ENCODE results near the gene MYH6. TPM values are rescaled to one million over a fixed set of nuclear protein-coding genes. Genes with fewer than 3 reads are reported as not detected.

Gene MYH6
- polyA plus RNA-seq, 1 donor from 2014 or later: not detected

DNA sequence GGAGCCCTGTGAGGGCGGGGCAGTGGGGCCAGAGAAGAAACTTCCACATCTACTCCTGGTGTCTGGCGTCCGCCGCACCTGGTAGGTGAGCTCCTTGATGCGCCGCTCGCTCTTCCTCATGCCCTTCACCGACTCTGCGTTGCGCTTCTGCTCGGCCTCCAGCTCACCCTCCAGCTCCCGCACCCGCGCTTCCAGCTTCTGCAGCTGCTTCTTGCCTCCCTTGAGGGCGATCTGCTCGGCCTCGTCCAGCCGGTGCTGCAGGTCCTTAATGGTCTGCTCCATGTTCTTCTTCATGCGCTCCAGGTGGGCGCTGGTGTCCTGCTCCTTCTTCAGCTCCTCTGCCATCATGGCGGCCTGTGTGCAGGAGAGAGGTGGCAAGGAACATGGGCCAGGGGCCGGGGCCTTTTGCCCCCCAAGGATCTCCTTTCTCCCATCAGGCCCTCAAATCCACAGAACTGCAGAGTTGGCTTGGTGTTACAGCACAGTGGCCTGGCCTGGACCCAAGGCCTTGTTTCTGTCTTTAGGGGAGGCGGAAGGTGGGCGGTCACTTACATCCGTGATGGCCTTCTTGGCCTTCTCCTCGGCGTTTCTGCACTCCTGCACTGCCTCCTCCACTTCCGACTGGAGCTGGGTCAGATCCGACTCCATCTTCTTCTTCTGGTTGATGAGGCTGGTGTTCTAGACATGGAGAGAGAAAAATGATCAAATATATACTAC, 23.6 kb downstream of the MYH6 start:
- Mint-ChIP-seq H3K9me3 (no peaks in the 10 kb centered on the region), H3K27me3 (peaks cover 27% of the 10 kb centered on the region), H3K36me3 (no peaks in the 10 kb centered on the region), H3K4me3 (peak overlapping the region in 1 of 4 donors; percentile 65), H3K27ac (no peak overlapping the region), H3K4me1 (no peaks in the 10 kb centered on the region)

DNA sequence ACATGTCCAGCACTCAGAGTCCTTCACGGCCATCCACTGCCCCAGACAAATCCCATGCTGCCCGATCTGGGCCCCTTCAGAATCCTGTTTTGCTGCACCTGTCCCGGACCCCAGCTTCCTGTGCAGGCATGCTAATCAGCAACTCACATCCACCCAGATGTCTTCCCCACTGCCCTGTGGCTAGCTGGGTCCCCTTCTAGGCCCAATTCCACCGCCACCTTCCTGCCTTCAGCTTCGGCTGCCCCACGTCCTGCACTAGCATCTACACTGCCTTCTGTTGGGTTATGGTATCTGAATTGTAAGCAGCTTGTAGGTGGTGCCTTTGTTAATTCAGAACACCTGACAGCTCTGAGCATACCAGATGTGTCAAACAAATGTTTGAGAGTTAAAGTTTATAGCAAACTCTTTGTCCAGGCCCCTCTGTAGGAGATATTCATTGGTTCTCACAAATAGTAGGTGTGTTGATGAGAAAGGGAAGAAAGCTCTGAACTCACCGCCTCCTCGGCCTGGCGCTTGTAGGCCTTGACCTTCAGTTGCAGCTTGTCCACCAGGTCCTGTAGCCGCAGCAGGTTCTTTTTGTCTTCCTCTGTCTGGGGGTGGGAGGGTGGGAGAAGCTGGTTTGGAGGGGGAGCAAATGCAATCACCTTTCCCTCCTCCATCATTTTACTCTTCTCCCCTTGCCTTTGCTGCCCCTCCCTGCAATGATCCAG, 25.2 kb downstream of the MYH6 start:
- Mint-ChIP-seq H3K27me3 (peaks cover 23% of the 10 kb centered on the region), H3K36me3 (no peaks in the 10 kb centered on the region), H3K27ac (peak overlapping the region in 1 of 3 donors; percentile 37), H3K4me1 (no peaks in the 10 kb centered on the region), H3K4me3 (no peak overlapping the region), H3K9me3 (no peaks in the 10 kb centered on the region)

DNA sequence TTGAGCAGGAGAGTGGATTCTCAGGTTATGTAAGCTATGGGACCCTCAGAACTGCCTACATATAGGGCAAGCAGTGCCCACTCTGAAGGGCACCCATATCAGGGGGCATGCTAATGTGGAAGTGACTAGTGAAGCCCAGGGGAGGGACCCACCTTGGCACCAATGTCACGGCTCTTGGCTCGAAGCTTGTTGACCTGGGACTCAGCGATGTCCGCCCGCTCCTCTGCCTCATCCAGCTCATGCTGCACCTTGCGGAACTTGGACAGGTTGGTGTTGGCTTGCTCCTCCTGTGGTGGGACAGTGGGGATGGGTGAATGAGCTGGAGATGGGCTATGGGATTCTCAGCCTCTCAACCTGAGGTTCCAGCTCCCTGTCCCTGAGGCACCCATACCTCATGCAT, 25.8 kb downstream of the MYH6 start:
- H3K9me3 Mint-ChIP-seq: no peaks in the 10 kb centered on the region
- peaks cover 20% of the 10 kb centered on the region for H3K27me3 Mint-ChIP-seq
- H3K4me3 Mint-ChIP-seq: no peak overlapping the region
- no peaks in the 10 kb centered on the region for H3K4me1 Mint-ChIP-seq
- no peaks in the 10 kb centered on the region for H3K36me3 Mint-ChIP-seq
- H3K27ac Mint-ChIP-seq: no peak overlapping the region

DNA sequence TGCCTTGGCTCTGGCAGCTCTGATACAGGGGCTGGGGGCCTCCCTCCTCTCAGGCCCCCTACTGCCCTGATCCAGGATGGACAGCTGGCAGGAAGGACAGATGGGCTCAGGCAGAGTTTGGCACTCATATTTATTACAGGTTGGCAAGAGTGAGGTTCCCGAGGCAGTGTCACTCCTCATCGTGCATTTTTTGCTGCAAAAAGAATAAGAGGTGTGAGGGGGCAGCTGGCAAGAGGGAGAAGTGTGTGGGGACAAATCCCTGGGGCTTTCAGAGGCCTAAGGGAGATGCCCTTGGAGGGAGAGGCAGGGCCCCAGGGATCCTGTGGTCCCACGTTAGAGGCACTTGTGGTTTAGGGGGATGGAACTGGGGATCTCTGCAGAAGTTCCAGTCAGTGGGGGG, 26.2 kb downstream of the MYH6 start:
- H3K9me3 Mint-ChIP-seq: no peaks in the 10 kb centered on the region
- no peak overlapping the region for H3K27ac Mint-ChIP-seq
- peaks cover 20% of the 10 kb centered on the region for H3K27me3 Mint-ChIP-seq
- no peaks in the 10 kb centered on the region for H3K4me1 Mint-ChIP-seq
- H3K4me3 Mint-ChIP-seq: no peak overlapping the region
- H3K36me3 Mint-ChIP-seq: no peaks in the 10 kb centered on the region

DNA sequence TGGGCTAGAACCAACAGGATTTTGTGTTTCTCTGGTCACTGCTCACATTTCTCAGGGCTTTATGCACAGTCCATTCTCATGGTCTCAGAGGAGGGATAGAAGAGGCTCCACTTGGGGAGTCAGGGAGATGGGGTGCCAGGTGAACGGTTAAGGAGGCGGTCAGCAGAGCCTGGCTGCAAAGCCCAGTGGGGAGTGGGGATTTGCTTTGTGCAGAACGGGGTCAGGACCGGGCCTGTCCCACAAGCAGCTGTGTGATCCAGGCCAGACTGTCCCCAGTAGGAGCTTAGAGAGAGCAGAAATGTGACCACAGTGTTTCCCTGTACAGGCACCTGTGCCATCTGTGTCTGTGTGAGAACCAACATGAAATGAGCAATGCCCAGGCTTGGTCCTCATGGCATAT, 27.1 kb downstream of the MYH6 start:
- no peaks in the 10 kb centered on the region for H3K36me3 Mint-ChIP-seq
- H3K4me3 Mint-ChIP-seq: no peak overlapping the region
- peaks cover 20% of the 10 kb centered on the region for H3K27me3 Mint-ChIP-seq
- H3K9me3 Mint-ChIP-seq: no peaks in the 10 kb centered on the region
- no peaks in the 10 kb centered on the region for H3K4me1 Mint-ChIP-seq
- H3K27ac Mint-ChIP-seq: no peak overlapping the region

DNA sequence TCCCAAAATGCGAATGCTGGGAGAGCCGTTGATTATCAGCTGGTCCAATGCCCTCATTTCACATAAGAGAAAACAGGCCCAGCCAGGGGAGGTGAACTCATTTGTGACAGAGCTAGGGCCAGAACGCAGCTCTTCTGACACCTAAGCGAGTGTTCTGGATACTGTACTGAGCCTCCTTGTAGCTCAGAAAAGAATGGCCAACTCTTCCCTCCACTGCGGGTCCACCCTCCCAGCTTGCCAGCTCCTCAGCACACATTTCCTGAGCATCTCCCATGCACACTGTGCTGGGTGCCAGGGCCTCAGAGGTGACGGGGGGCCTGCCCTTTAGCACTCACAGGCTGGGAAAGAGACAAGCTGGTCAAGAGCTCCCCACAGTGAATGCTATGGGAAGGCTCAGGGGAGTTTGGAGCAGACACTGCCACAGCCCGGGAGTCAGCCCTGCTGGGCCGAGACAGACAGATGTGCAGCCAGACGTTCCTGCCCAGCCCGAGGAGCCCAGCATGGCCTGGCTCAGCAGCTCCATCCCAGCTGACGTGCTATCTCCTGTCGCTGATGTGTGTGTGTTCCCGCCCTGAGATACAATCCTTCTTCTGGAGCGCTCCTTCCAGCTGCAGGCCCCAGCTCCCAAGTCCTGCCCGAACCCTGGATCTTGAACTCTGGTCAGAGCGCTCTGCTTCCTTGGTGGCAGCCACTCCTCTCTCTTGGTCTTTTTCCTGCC, 27.7 kb downstream of the MYH6 start:
- no peak overlapping the region for H3K4me3 Mint-ChIP-seq

DNA sequence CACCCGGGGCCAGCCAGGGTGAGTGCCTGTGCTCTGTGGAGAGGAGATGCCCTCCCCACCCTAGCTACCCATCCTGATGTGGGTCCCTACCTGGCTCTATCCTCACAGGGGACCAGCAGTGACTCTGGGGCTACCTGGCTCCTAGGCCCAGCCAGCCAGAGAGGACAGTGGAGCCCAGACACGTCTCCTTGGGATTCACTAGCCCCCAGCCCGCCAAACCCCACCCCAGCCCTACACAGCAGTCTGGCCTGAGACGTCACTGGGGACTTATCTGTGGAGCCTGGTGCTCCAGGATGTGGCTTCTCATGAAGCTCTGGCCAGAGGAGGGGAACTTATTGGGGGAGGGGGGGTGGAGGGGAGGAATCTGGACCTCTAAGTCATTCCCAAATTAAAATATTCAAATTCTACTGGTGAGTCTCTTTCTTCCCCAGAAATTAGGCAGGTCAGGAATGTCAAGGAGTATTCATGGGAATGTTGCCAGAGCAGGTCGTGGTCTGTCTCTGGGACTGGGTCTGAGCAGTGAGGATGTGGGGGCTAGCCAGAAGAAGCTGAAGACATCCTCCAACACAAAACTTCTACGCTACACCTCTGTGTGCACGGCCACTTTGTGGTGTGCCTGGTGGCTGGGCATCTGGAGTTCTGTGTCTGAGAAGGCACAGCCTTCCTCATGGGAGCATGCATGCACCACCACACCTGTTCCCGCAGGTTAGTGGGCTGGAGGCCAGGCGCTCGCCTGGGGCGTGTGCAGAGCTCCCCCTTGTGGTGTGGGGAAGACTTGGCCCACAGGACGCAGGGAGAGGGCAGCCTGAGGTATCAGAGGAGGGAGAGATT, 28.5 kb downstream of the MYH6 start:
- Mint-ChIP-seq H3K9me3 (no peaks in the 10 kb centered on the region), H3K27ac (no peak overlapping the region), H3K4me1 (no peaks in the 10 kb centered on the region), H3K4me3 (no peak overlapping the region), H3K36me3 (no peaks in the 10 kb centered on the region), H3K27me3 (peaks cover 15% of the 10 kb centered on the region)

More for the DNA sequence above, 27.7 kb downstream of the MYH6 start:
- Mint-ChIP-seq H3K9me3 (no peaks in the 10 kb centered on the region), H3K4me1 (no peaks in the 10 kb centered on the region), H3K36me3 (no peaks in the 10 kb centered on the region), H3K27me3 (peaks cover 20% of the 10 kb centered on the region), H3K27ac (no peak overlapping the region)

DNA sequence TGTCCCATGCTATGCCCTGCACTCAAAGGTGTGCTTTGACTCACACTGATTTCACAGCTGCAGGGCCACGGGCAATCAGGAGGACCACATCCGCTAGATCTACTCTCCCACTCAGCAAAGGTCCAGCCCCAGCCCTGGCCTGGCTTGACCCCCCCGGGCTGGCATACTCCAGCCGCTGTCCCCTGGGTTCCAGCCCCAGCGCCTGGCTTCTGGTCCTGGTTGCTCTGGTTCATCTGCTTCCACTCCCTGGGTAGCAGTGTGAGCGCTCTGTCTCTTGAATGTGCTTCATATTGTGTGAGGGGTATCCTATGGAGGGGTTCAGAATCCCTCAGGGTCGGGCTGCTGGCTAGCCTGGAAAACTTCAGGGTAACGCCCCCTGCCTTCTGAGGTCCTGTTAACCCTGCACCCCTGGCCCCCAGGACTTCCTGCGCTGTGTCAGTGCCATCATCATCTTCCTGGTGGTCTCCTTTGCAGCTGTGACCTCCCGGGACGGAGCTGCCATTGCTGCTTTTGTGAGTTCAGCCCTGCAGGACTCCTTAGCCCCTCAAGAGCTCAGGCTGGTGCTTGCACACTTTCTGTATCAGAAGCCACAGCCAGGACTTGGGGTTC, 29.4 kb downstream of the MYH6 start:
- no peaks in the 10 kb centered on the region for H3K9me3 Mint-ChIP-seq
- H3K36me3 Mint-ChIP-seq: no peaks in the 10 kb centered on the region
- H3K4me1 Mint-ChIP-seq: no peaks in the 10 kb centered on the region
- H3K4me3 Mint-ChIP-seq: no peak overlapping the region
- H3K27me3 Mint-ChIP-seq: peaks cover 15% of the 10 kb centered on the region
- no peak overlapping the region for H3K27ac Mint-ChIP-seq

DNA sequence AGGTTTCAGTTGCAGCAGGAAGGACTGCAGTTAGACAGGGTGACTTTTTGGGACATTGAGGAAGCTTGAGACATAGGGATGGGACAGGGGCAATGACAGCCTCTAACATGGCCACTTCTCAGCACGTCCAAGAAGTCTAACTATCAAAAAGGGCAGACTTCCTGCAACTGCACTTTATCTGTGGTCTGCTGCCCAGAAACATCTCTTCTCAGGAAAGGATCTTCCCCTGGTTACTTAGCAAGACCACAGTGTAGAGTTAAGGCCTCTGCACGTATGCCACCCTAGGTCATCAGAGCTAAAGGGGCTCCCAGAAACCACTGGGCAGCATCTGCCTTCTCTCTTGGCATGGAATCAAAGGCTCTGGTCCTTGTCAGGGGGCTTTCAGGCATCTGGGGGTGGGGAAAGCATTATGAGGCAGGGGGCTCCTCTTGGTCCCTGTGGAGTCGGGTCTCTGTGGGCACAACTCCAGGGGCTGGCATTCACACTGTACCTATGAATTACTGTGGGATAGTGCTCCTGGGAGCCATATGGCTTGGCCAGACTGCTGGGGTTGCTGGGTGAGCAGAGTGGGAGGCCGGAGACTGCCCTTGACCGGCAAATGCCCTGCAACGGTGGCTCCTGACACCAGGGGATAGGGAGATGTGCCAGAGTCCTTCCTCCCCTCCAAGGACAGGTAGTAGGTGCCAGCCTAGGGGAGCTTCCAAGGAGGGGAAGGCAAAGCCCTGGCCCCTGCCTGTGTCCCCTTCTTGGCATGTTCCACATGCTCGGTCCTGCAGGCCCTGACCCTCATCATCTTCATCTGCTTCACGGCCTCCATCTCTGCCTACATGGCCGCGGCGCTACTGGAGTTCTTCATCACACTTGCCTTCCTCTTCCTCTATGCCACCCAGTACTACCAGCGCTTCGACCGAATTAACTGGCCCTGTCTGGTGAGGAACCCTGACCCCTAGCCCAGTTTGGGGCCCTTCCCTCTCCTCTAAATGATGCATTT, 30.2 kb downstream of the MYH6 start:
- H3K36me3 Mint-ChIP-seq: no peaks in the 10 kb centered on the region
- H3K9me3 Mint-ChIP-seq: no peaks in the 10 kb centered on the region
- no peak overlapping the region for H3K27ac Mint-ChIP-seq
- no peaks in the 10 kb centered on the region for H3K4me1 Mint-ChIP-seq
- H3K4me3 Mint-ChIP-seq: no peak overlapping the region
- H3K27me3 Mint-ChIP-seq: peaks cover 15% of the 10 kb centered on the region

DNA sequence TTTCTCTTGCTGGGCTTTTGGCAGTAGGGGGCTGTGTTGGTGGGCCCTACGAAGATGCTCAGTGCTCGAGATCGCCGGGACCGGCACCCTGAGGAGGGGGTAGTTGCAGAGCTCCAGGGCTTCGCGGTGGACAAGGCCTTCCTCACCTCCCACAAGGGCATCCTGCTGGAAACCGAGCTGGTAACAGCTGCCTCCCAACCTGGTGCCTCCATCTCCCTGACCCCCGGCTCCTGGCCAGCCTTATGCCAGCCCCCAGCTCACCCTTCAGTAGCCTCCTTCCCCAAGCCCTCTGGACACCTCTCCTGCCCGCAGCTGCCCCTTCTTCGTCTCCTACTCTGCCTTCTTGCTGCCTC, 30.9 kb downstream of the MYH6 start:
- no peaks in the 10 kb centered on the region for H3K9me3 Mint-ChIP-seq
- no peaks in the 10 kb centered on the region for H3K36me3 Mint-ChIP-seq
- peaks cover 9% of the 10 kb centered on the region for H3K27me3 Mint-ChIP-seq
- no peak overlapping the region for H3K4me3 Mint-ChIP-seq
- H3K4me1 Mint-ChIP-seq: no peaks in the 10 kb centered on the region
- no peak overlapping the region for H3K27ac Mint-ChIP-seq

DNA sequence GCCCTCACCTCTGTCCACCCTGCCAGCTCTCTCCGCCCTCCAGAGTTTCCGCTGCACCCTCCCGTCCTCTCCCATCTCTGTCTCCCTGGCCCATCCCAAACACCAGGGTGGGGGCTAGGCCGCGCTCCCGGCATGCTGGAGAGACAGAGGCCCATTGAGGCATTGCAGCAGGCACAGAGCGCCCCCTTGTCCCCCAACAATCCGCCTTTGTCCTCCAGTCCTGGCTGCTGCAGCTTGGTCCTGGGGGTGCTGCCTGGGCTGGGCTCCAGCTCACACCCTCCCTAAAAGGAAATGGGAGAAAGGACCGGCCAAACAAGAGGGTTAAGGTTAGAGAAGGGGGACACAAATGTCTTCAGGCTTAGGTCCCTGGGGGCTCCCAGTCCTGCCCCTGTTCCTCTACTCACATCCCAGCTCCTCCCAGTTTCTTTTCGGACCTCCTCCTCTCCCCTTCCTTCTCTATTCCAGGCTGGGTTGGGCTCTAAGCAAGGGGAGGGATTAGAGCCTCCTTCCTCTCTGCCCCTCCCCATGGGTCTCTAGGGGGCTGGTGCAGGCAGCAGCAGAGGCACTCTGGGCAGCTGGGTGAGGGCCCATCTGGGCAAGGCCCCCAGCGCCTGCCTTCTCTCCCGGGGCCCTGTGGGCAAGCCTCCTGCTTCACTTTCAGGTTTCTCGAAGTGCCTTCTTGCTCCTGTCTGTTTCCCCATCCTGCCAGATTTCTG, 31.4 kb downstream of the MYH6 start, which contains the start of gene CMTM5:
TSS of gene CMTM5 (plus strand) at position 565 of the 716 bp plus-strand sequence. CDS start 206 bp downstream, outside the sequence.
- no peaks in the 10 kb centered on the region for H3K36me3 Mint-ChIP-seq
- no peak within 1 kb of the TSS for H3K27ac Mint-ChIP-seq
- H3K27me3 Mint-ChIP-seq: peaks cover 5% of the 10 kb centered on the region
- no peaks in the 10 kb centered on the region for H3K4me1 Mint-ChIP-seq
- no peaks in the 10 kb centered on the region for H3K9me3 Mint-ChIP-seq
- peak within 1 kb of the TSS in 1 of 4 donors; percentile 39 for H3K4me3 Mint-ChIP-seq

DNA sequence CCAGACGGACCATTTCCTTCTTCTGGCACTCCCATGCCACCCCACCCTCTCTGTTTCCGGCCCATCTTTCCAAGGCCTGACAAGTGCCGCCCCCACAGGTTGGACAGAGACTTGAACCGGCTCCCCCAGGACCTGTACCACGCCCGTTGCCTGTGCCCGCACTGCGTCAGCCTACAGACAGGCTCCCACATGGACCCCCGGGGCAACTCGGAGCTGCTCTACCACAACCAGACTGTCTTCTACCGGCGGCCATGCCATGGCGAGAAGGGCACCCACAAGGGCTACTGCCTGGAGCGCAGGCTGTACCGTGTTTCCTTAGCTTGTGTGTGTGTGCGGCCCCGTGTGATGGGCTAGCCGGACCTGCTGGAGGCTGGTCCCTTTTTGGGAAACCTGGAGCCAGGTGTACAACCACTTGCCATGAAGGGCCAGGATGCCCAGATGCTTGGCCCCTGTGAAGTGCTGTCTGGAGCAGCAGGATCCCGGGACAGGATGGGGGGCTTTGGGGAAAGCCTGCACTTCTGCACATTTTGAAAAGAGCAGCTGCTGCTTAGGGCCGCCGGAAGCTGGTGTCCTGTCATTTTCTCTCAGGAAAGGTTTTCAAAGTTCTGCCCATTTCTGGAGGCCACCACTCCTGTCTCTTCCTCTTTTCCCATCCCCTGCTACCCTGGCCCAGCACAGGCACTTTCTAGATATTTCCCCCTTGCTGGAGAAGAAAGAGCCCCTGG, 32.4 kb downstream of the MYH6 start:
- Mint-ChIP-seq H3K4me3 (peak overlapping the region in 1 of 4 donors; percentile 39), H3K4me1 (no peaks in the 10 kb centered on the region), H3K27ac (no peak overlapping the region), H3K9me3 (no peaks in the 10 kb centered on the region), H3K27me3 (peaks cover 1% of the 10 kb centered on the region), H3K36me3 (no peaks in the 10 kb centered on the region)

DNA sequence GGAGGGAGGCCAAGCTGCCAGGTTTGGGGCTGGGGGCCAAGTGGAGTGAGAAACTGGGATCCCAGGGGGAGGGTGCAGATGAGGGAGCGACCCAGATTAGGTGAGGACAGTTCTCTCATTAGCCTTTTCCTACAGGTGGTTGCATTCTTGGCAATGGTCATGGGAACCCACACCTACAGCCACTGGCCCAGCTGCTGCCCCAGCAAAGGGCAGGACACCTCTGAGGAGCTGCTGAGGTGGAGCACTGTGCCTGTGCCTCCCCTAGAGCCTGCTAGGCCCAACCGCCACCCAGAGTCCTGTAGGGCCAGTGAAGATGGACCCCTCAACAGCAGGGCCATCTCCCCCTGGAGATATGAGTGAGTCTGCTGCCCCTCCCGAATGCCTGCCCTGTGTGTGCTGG, 35.0 kb downstream of the MYH6 start:
- Mint-ChIP-seq H3K27me3 (peaks cover 4% of the 10 kb centered on the region), H3K36me3 (no peaks in the 10 kb centered on the region), H3K27ac (no peak overlapping the region), H3K9me3 (no peaks in the 10 kb centered on the region), H3K4me1 (no peaks in the 10 kb centered on the region), H3K4me3 (no peak overlapping the region)
